Tibial nerve (tissue), 4 donors: ENCODE data around the gene TUBGCP6. TPM values are rescaled to one million over a fixed set of nuclear protein-coding genes. Genes with fewer than 3 reads are reported as not detected.
"Not testable (repeated sequence)": the region's sequence is repeated elsewhere in the genome, so short reads cannot be mapped to it uniquely, and the experiment has no call there.

ENCODE experiments used
- DNase-seq, 2 donors: peaks; one replicate each; pipeline ENCODE4 v3.0.0-alpha.2; 2019; ENCODE audit warnings: low spot score in 2 of 2
- H3K27ac ChIP-seq, 4 donors: fragments of 200-600 bp; sonication (generic) in 3 of 4; one replicate each; pipeline ENCODE4 v1.5.1; 2017 to 2019; ENCODE audit warnings: mild to moderate bottlenecking in 1 of 4
- H3K27me3 ChIP-seq, 2 donors: fragments of 200-600 bp; sonication (generic) in 1 of 2; one replicate each; pipeline versions ENCODE4 v1.5.1 to v1.6.0; 2017 to 2019
- H3K36me3 ChIP-seq, 3 donors: fragments of 200-600 bp; sonication (generic); one replicate each; pipeline ENCODE4 v1.5.1; 2018 to 2019
- H3K4me1 ChIP-seq, 4 donors: fragments of 200-600 bp; sonication (generic) in 3 of 4; one replicate each; pipeline ENCODE4 v1.5.1; 2017 to 2019
- H3K4me3 ChIP-seq, 4 donors: fragments of 200-600 bp; sonication (generic) in 3 of 4; one replicate each; pipeline ENCODE4 v1.5.1; 2017 to 2019; ENCODE audit warnings: mild to moderate bottlenecking in 1 of 4, moderate library complexity in 1 of 4
- H3K9me3 ChIP-seq, 4 donors: fragments of 200-600 bp; sonication (generic) in 3 of 4; one replicate each; pipeline ENCODE4 v1.5.1; 2017 to 2019
- EP300 ChIP-seq, 2 donors: sonication (generic); formaldehyde crosslinking; IDR thresholded peaks; one replicate each; pipeline ENCODE4 v1.6.1; 2017; ENCODE audit warnings: antibody characterized with exemption in 2 of 2, mild to moderate bottlenecking in 1 of 2
- POLR2A ChIP-seq, 2 donors: fragments of 450-650 bp; IDR thresholded peaks; one replicate each; pipeline ENCODE4 v1.6.1; 2017; ENCODE audit warnings: antibody characterized with exemption in 2 of 2, mild to moderate bottlenecking in 2 of 2, moderate library complexity in 2 of 2
- WGBS, 2 donors: methylation state at CpG; one replicate each; pipeline ENCODE4 v1.1.5; 2018; 5-methylcytosine and 5-hydroxymethylcytosine counted together
- total RNA-seq, 4 donors: library from RNA; depleted of rRNA; stranded (reverse); fragments of >200 nt; gene quantifications; one replicate each; pipeline ENCODE4 v1.1.0, GENCODE V29; 2016
- TF ChIP-seq, protein P1 (sequence below), 5 experiments: fragments of 200-600 bp in 3 of 5; fragments of 450-650 bp in 2 of 5; sonication (generic) in 3 of 5; IDR thresholded peaks; one replicate each; pipeline ENCODE4 v1.5.1; 2016 to 2019; ENCODE audit warnings: antibody characterized with exemption in 5 of 5, mild to moderate bottlenecking in 3 of 5, moderate library complexity in 2 of 5

The TUBGCP6 gene
- total RNA-seq, 4 donors from 2014 or later, result 72.2 to 127 (median 78.6) TPM

DNA sequence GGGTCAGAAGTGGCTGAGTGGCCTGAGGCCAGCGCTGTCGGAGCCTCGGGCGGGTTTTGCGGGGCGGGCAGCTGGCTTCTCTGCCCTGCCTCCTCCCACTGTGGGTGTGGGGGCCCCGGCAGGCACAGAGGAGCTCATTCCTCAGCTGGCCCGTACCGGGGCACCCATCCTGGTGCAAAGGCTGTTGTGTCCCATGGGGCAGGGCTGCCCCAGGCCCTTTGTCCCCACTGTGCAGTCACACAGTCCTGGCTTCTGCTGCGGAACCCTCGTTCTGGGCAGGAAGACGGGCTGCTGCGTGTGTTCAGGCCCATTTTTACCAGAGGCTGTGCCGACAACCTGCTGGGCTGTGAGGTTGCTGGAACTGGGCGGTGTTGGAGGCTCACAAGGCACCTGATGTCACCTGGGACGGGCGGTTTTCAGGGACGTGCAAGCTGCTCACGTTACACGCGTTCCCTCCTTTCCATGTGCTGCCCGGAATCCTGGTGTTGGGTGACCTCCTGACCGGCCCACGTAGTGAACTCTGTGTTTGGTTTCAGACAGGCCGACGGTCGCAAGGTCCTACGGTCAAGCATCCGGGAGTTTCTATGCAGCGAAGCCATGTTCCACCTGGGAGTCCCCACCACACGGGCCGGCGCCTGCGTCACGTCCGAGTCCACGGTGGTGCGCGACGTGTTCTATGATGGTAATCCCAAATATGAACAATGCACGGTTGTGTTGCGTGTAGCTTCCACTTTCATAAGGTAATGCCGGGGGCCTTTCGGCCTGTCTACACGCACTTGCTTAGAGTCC is 38.8 kb downstream of the TUBGCP6 start:
- H3K27ac ChIP-seq, result peak overlapping the region in 2 of 4 donors; percentile 34 to 64
- no peak overlapping the region for H3K4me3 ChIP-seq
- no peaks in the 10 kb centered on the region for H3K9me3 ChIP-seq
- WGBS, 2 donors, result 82 to 88% methylated on average over 36 to 43 of the region's 45 CpGs
- TF ChIP-seq POLR2A (IDR thresholded peaks at IDR 0.05), result no peak
- TF ChIP-seq, protein P1, sequence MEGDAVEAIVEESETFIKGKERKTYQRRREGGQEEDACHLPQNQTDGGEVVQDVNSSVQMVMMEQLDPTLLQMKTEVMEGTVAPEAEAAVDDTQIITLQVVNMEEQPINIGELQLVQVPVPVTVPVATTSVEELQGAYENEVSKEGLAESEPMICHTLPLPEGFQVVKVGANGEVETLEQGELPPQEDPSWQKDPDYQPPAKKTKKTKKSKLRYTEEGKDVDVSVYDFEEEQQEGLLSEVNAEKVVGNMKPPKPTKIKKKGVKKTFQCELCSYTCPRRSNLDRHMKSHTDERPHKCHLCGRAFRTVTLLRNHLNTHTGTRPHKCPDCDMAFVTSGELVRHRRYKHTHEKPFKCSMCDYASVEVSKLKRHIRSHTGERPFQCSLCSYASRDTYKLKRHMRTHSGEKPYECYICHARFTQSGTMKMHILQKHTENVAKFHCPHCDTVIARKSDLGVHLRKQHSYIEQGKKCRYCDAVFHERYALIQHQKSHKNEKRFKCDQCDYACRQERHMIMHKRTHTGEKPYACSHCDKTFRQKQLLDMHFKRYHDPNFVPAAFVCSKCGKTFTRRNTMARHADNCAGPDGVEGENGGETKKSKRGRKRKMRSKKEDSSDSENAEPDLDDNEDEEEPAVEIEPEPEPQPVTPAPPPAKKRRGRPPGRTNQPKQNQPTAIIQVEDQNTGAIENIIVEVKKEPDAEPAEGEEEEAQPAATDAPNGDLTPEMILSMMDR (IDR thresholded peaks at IDR 0.05), result no peak
- no peak for TF ChIP-seq EP300 (IDR thresholded peaks at IDR 0.05)
- H3K36me3 ChIP-seq, result peaks cover 2 to 62% (median 8%) of the 10 kb centered on the region in 3 donors
- no peak for DNase-seq
- H3K27me3 ChIP-seq, result no peaks in the 10 kb centered on the region
- H3K4me1 ChIP-seq, result peaks cover 0 to 60% (median 14%) of the 10 kb centered on the region in 4 donors

DNA sequence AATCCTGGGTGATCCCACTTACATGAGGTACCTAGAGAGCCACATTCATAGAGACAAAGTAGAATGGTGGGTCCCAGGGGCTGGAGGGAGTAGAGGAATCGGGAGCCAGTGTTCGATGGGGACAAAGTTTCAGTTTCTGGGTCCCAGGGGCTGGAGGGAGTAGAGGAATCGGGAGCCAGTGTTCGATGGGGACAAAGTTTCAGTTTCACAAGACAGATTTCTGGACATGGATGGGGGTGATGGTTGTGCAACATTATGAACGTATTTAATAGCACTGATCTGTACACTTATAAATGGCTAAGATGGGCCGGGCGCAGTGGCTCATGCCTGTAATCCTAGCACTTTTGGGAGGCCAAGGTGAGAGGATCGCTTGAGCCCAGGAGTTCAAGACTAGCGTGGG is 39.8 kb downstream of the TUBGCP6 start:
- not testable (repeated sequence) for H3K9me3 ChIP-seq, DNase-seq, H3K27me3 ChIP-seq, H3K4me3 ChIP-seq
- Histone ChIP-seq H3K27ac (peak overlapping the region in 1 of 4 donors; percentile 64), H3K36me3 (peaks cover 0 to 52% (median 2%) of the 10 kb centered on the region in 3 donors), H3K4me1 (peaks cover 0 to 62% (median 16%) of the 10 kb centered on the region in 4 donors)
- 88 to 89% methylated on average over 9 of the region's 9 CpGs for WGBS, 2 donors

DNA sequence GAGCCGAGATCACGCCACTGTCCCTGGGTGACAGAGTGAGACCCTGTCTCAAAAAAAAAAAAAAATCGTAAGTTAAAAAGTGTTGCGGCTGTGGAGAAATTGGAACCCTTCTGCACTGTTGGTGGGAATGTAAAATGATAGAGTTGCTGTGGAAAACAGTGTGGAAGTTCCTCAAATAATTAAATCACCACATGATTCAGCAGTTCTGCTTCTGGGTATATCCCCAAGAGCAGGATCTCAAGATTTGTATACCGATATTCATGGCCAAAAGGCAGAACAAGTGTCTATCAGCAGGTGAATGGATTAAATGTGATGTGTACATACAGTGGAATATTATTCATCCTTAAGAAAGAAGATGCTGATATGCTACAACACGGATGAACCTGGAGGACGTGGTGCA is 40.3 kb downstream of the TUBGCP6 start:
- peaks cover 0 to 62% (median 21%) of the 10 kb centered on the region in 4 donors for H3K4me1 ChIP-seq
- H3K4me3 ChIP-seq, result no peak overlapping the region
- H3K27me3 ChIP-seq, result no peaks in the 10 kb centered on the region
- H3K27ac ChIP-seq, result peak overlapping the region in 1 of 4 donors; percentile 64
- WGBS, 2 donors, result 88 to 92% methylated on average over 7 of the region's 7 CpGs
- no peak for DNase-seq
- peaks cover 0 to 51% (median 2%) of the 10 kb centered on the region in 3 donors for H3K36me3 ChIP-seq
- no peaks in the 10 kb centered on the region for H3K9me3 ChIP-seq
- TF ChIP-seq POLR2A (IDR thresholded peaks at IDR 0.05) (no peak), EP300 (IDR thresholded peaks at IDR 0.05) (no peak)
- TF ChIP-seq, protein P1 (IDR thresholded peaks at IDR 0.05), result no peak

DNA sequence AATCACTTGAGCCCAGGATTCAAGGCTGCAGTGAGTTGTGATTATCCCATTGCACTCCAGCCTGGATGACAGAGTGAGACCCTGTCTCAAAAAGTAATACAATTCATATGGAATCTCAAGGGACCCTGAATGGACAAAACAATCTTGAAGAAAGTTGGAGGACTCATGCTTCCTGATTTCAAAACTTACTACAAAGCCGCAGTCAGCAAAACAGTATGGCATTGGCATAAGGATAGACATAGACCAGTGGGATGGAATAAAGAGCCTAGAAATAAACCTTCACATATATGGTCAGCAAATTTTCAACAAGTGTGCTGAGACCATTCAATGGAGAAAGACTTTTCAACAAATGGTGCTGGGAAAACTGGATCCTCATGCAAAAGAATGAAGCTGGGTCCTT is 41.5 kb downstream of the TUBGCP6 start:
- Histone ChIP-seq H3K27ac (no peak overlapping the region), H3K9me3 (no peaks in the 10 kb centered on the region), H3K27me3 (no peaks in the 10 kb centered on the region), H3K4me3 (no peak overlapping the region), H3K36me3 (peaks cover 0 to 49% (median 0%) of the 10 kb centered on the region in 3 donors), H3K4me1 (peaks cover 0 to 62% (median 22%) of the 10 kb centered on the region in 4 donors)
- WGBS, 2 donors, result 100% methylated on average over 1 of the region's 1 CpG
- DNase-seq, result no peak
- TF ChIP-seq, protein P1 (IDR thresholded peaks at IDR 0.05), result no peak
- TF ChIP-seq POLR2A (IDR thresholded peaks at IDR 0.05), result no peak
- no peak for TF ChIP-seq EP300 (IDR thresholded peaks at IDR 0.05)

DNA sequence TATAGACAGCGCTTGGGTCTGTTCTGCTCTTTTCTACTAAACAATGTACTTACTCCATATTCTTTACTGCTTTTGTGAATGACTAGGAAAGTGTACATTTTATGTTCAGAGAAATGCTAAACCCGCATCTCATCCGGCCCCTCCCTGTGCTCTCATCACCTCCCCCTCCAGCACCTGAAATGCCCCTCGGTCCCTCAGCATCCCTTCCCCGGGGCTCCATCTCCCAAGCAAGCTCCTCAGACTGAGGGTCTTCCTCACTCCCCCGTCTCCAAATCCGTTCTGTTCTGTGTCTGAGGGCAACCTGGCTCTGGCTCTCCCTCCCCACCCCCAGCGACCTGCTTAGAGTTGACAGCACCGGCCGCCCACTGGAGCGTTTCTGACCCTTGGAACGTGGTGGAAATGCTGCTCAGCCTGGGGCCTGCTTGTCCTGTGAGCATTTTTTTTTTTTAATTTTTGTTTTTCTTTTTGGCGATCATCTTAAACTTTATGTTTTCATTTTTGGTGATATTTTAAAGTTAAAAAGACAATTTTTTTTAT is 42.6 kb downstream of the TUBGCP6 start:
- no peaks in the 10 kb centered on the region for H3K27me3 ChIP-seq
- peak overlapping the region; percentile 62 to 80 (median 70) for H3K4me3 ChIP-seq
- TF ChIP-seq POLR2A (IDR thresholded peaks at IDR 0.05), result no peak
- TF ChIP-seq, protein P1 (IDR thresholded peaks at IDR 0.05), result no peak
- no peak for TF ChIP-seq EP300 (IDR thresholded peaks at IDR 0.05)
- peak overlapping the region in 1 of 4 donors; percentile 90 for H3K27ac ChIP-seq
- H3K36me3 ChIP-seq, result peaks cover 0 to 50% (median 0%) of the 10 kb centered on the region in 3 donors
- WGBS, 2 donors, result 60 to 61% methylated on average over 13 of the region's 13 CpGs
- H3K4me1 ChIP-seq, result peaks cover 0 to 56% (median 19%) of the 10 kb centered on the region in 4 donors
- no peak for DNase-seq
- no peaks in the 10 kb centered on the region for H3K9me3 ChIP-seq
